Hepatocyte (in vitro differentiated cells): ENCODE data around the gene HEPN1.

ENCODE experiments used
- EZH2 ChIP-seq: fragments of 200-600 bp; sonication (generic); IDR thresholded peaks from 2 replicates; pipeline ENCODE4 v1.6.1; 2016; ENCODE audit warnings: antibody characterized with exemption, mild to moderate bottlenecking, borderline replicate concordance
- EZH2phosphoT487 ChIP-seq: fragments of 200-600 bp; sonication (generic); IDR thresholded peaks from one replicate; pipeline ENCODE4 v1.6.1; 2018; ENCODE audit warnings: antibody characterized with exemption, mild to moderate bottlenecking, low read depth, moderate library complexity; ENCODE audit not compliant: unreplicated experiment, severe bottlenecking
- TF ChIP-seq, protein P1 (sequence below): fragments of 200-600 bp; sonication (generic); IDR thresholded peaks from 2 replicates; pipeline ENCODE4 v1.5.1; 2016; ENCODE audit warnings: antibody characterized with exemption, mild to moderate bottlenecking; ENCODE audit not compliant: poor library complexity

DNA sequence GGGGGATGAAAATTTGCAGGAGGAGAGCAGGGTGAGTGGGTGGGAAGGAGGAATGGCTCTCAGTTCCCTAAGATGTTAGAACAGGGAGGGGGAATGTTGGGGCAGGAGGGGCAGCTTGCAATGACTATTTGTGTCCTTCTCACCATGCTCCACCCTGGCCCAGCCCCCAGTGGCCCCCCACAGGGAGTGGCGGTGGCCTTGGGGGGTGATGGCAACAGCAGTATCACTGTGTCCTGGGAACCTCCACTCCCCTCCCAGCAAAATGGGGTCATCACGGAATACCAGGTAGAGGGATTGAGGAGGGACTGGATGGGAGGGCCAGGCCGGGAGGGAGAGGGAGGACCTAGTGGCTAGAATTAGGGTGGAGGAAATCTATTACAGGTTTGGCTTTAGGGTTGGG lies 43.6 kb upstream of the HEPN1 start:
- TF ChIP-seq EZH2phosphoT487 (no peak), EZH2 (no peak)
- TF ChIP-seq, protein P1, sequence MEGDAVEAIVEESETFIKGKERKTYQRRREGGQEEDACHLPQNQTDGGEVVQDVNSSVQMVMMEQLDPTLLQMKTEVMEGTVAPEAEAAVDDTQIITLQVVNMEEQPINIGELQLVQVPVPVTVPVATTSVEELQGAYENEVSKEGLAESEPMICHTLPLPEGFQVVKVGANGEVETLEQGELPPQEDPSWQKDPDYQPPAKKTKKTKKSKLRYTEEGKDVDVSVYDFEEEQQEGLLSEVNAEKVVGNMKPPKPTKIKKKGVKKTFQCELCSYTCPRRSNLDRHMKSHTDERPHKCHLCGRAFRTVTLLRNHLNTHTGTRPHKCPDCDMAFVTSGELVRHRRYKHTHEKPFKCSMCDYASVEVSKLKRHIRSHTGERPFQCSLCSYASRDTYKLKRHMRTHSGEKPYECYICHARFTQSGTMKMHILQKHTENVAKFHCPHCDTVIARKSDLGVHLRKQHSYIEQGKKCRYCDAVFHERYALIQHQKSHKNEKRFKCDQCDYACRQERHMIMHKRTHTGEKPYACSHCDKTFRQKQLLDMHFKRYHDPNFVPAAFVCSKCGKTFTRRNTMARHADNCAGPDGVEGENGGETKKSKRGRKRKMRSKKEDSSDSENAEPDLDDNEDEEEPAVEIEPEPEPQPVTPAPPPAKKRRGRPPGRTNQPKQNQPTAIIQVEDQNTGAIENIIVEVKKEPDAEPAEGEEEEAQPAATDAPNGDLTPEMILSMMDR, result no peak
